Measurements from ENCODE around the gene PDHA2. TPM values are rescaled to one million over a fixed set of nuclear protein-coding genes. Genes with fewer than 3 reads are reported as not detected.

Gene PDHA2
- total RNA-seq, 1 experiment from 2014 or later, result not detected

GRCh38 chr4:95889662-95890061, 49.8 kb downstream of the PDHA2 start:
- Histone ChIP-seq H3K9me3 (ENCODE audit: control insufficient read depth in 1 of 2, insufficient read depth in 1 of 2, low read depth in 1 of 2, low read length in 2 of 2) (no peaks in the 10 kb centered on the region), H3K9me2 (ENCODE audit: insufficient read depth) (no peaks in the 10 kb centered on the region), H2AFZ (ENCODE audit: low read depth, low read length, poor library complexity, severe bottlenecking) (no peak overlapping the region), H3K36me3 (ENCODE audit: control insufficient read depth in 1 of 2, insufficient read depth in 2 of 2, low read length in 2 of 2) (no peaks in the 10 kb centered on the region), H3K27me3 (ENCODE audit: insufficient read depth, low read length) (no peaks in the 10 kb centered on the region), H3K9ac (ENCODE audit: low read length) (no peak overlapping the region), H3K4me2 (ENCODE audit: low read length) (no peak overlapping the region), H3K4me1 (ENCODE audit: control insufficient read depth in 1 of 2, insufficient read depth in 2 of 2, low read length in 2 of 2) (no peaks in the 10 kb centered on the region), H3K27ac (ENCODE audit: low read depth, low read length) (no peak overlapping the region), H3K79me2 (ENCODE audit: insufficient read depth, low read length) (no peaks in the 10 kb centered on the region), H3K4me3 (replicated peaks in 1 of 2; ENCODE audit: low read depth in 1 of 2, low read length in 2 of 2) (no peak overlapping the region), H4K20me1 (ENCODE audit: insufficient read depth) (no peaks in the 10 kb centered on the region)
- POLR2A ChIA-PET, result no interaction called here
- intact Hi-C loops (cut with micrococcal nuclease), result no loop called here
- CTCF ChIA-PET, result no interaction called here
- BruUV-seq (replicated peaks), result no TSS peak
- ATAC-seq (no peak), DNase-seq (ENCODE audit: low read depth, low spot score) (no peak)
- RAD21 ChIA-PET (ENCODE audit: low non-redundant PET in 1 of 2, low total read pairs in 2 of 2, uncharacterized antibody in 2 of 2, unreplicated experiment in 2 of 2), result no interaction called here
- no peak for TF ChIP-seq FOSL1 (IDR thresholded peaks at IDR 0.05; ENCODE audit: low read depth)
- TF ChIP-seq ZNF274 (IDR thresholded peaks at IDR 0.05; ENCODE audit: low read depth, low read length), result no peak
- peak; percentile 45 for TF ChIP-seq REST (IDR thresholded peaks at IDR 0.05; ENCODE audit: low read depth)
- TF ChIP-seq ELF1 (IDR thresholded peaks at IDR 0.05; ENCODE audit: borderline replicate concordance, low read depth), result no peak
- TF ChIP-seq CEBPB (IDR thresholded peaks at IDR 0.05; ENCODE audit: low read depth), result no peak
- TF ChIP-seq ATF3 (IDR thresholded peaks at IDR 0.05), result no peak
- no peak for TF ChIP-seq TCF7L2 (IDR thresholded peaks at IDR 0.05; ENCODE audit: borderline replicate concordance, extremely low read depth, insufficient read depth, insufficient read length)

All from HCT116 (cell line).